ENCODE results near the gene ANKS6.
"Not testable (repeated sequence)": the region's sequence is repeated elsewhere in the genome, so short reads cannot be mapped to it uniquely, and the experiment has no call there.

ANKS6 gene

DNA sequence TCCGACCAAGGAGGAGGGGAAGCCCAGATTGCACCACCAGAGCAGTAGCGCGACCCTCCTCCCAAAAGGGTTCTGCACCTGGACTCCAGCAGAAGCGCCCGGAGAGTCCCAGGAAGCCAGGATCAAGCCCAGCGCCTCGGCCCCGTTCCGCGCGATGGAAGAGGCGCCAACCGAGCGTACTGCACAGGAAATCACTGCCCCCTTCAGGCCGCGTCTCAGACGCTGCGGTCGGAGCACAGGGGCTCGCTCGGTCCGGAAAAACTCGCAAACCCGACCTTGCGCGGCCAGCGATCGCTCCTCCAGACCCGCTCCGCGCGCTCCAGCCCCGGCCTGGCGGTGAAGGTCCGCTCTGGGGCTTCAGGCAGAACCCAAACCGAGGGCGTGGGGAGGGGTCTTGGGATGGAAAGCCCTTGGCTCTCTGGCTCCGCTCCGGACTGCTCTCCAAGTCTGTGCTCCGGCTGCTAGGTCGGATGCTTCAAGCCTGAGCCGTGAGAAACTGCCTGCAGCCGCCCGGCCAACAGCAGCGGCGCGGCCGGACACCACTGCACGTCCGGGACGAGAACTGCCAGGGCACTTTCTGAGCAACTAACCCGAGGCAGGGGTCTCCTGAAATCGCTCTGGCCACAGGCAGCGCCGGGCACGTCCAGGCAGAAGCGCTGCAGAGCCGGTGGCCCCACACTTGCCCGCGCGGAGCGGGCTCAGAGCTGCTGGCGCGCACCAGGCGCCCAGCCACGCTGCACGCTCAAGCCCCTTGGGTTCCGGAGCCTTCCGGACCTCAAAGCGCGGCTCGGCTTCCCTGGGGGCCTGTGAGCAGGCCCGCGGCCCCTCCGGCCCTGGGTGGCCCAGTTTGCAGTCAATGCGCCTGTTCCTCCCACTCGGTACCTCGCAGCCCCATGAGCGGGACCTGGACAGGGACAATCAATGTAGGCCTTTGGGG, 88.9 kb downstream of the ANKS6 start:
- DNase-seq (ENCODE audit: low read depth in 2 of 3, low spot score in 1 of 3) = peak in 2 of 3 donors; percentile 3 to 23

DNA sequence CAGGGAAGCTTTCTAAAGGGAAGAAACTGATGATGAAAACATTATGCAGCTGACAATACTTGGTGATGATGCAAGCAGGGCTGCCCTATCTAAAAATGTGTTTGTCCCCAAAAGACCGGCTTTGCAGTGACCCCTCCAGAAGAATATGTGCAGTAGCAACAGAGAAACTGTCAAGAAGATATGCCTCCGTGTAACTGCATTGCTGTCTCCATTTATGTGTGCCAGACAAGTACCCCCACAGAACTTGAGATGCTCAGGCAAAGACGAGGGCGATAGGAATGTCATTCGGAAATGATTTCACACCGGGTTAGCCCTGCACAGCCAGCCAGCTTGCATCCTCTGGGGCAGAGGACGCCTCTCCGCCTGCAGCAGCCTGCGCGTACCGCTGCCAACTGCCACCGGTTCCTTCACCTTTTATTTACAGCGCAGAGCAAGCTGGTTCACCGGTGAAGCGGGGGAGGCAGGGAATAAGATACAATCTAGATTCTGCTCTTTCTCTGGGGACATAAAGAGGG, 89.6 kb downstream of the ANKS6 start:
- no peak for DNase-seq (ENCODE audit: low read depth in 2 of 3, low spot score in 1 of 3)

DNA sequence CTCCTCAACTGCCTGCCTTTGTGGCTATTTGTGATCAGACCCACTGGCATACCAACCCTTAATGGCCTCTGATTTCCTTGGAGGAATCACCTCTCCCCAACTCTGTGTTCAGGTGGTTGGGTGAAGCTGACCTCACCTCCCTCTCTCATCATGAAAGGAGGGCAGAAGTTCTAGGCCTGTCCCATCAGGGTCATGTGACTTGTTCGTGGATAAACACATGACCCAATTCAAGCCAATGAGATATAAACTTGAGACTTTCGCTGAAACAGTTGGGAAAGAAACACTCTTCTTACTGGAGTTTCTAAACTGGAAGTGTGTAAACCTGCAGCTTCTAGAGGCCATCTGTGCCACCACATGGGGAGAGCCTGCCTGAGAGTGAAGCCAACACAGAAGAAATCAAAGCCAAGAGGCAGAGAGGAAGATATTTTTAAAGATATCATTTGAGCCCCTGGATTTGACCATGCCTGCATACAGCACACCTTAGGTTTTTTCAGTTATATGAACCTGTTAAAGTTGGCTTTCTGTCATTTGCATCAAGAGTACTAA, 93.4 kb downstream of the ANKS6 start:
- DNase-seq (ENCODE audit: low read depth in 2 of 3, low spot score in 1 of 3) = no peak

DNA sequence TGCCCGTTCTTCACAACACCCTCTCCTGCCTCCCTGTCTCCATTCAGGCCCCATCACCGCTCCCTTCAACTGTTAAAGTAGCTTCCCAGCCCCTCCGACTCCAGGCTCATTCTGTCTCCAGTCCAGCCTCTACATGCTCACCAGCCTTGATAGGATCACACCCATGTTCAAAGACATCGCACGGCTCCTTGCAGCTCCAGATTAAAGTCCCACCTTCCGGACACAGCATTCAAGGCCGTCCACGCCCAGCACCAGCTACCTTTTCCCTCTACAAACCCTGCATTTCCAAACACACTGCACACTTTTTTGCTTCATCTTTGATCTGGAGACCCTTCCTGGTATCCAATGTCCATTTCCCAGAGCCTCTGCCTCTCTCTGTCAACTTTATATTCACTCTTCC, 94.0 kb downstream of the ANKS6 start:
- DNase-seq (ENCODE audit: low read depth in 2 of 3, low spot score in 1 of 3) = no peak

DNA sequence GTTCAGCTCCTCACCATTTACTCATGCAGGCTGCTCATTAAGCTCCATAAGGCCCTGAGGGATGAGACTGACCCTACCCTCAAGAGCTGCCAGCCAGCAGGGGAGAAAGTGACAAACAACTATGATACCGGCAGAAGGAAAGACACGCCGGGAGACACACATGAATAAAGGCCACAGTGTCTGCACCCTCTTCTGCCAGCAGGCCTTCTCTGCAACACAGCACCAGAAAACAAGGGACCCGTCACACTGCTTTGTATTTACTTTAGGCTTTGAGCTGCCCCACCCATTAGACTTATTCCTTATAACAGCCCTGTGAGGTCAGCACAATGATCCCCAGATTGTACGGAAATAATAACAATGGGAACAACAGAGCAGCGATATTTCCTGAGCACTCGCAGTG, 94.8 kb downstream of the ANKS6 start:
- DNase-seq (ENCODE audit: low read depth in 2 of 3, low spot score in 1 of 3) = no peak

DNA sequence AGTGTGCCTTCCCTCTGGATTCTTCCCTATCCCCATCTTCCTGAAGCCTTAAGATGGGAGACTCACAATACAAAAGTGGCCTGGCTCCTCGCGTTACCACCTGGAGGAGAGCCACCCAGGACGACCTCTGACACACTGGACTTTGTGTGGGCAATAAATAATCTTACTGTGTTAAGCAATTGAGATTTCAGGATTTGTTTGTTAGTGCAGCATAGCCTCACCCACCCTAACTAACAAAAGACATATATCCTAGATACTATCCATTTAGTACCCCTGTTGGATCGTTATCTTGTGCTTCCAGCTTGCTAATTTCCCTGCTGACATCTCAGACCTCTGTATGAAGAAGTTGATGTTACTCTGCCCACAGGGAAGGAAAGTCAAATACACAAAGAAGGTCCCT, 95.6 kb downstream of the ANKS6 start:
- DNase-seq (ENCODE audit: low read depth in 2 of 3, low spot score in 1 of 3) = no peak

DNA sequence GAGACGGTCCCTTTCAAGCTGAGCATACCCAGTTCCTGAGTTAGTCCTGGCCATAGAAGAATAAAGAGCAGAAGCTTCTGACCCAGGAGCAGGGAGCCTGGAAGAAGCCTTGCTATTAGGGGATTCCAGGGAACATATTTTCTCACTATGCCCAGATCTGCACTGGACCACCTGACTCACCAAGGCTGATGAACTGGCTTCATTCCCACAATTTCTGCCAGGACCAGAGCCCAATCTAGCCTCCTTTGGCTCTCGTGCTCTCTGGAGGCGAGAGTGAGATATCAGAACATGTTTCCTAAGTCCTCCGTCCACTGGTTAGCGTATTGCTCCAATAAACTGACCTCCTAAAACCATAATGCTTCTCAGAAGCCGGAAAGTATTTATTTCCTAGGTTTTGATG, 97.5 kb downstream of the ANKS6 start:
- no peak for DNase-seq (ENCODE audit: low read depth in 2 of 3, low spot score in 1 of 3)

DNA sequence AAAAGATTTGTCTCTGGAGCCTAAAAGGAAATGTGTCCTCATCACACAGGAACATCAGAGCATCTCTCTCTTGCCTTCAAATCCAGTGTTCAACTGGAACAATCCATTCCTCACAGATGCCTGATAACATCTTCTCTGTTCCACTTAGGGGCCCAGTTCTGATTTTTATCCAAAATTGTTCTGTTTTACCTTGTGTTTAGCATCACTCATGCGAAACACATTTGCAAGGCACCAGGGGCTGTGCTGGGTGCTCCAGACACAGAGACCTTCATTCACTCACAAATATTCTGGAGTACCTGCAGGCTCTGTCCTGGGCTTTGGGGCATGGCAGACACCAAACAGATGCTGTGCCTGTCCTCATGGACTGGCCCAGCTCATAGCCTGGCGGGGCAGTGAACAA, 101.4 kb downstream of the ANKS6 start:
- DNase-seq (ENCODE audit: low read depth in 2 of 3, low spot score in 1 of 3) = no peak

DNA sequence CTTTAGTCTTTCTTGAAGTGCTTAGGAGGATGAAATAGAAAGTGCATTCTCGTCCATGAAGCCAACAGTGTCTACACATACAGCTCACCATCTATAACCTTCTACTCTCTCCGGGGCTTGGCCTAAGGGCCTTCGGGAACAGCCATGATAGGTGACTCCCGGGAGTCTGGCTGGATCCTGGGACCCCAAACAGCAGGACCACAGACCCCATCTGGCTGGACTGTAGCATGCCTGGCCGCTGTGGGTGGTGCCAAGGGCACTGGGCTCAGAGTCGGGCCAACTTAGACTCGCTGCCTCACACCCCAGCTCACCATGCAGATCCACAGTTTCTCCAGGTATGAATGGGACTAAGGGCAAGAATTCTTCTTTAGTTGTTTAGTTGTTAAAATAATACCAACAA, 104.0 kb downstream of the ANKS6 start:
- no peak for DNase-seq (ENCODE audit: low read depth in 2 of 3, low spot score in 1 of 3)

DNA sequence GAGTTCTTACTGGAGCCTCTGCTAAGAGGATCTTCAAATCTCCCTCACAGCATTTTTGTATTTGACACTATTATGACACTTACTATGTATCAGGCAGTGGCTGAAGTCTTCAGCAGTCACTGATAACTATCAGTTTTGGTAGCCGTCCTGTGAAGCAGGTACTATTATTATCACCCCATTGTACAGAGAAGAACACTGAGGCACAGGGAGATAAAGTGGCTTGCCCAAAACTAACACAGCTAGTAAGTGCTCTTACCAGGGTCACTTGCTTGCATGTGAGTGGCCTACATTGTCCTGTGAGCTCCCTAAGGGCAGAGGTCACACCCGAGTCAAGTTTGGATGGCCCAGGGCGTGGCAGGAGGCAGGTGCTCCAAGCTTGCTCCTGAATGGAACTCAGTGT, 104.5 kb downstream of the ANKS6 start:
- no peak for DNase-seq (ENCODE audit: low read depth in 2 of 3, low spot score in 1 of 3)

DNA sequence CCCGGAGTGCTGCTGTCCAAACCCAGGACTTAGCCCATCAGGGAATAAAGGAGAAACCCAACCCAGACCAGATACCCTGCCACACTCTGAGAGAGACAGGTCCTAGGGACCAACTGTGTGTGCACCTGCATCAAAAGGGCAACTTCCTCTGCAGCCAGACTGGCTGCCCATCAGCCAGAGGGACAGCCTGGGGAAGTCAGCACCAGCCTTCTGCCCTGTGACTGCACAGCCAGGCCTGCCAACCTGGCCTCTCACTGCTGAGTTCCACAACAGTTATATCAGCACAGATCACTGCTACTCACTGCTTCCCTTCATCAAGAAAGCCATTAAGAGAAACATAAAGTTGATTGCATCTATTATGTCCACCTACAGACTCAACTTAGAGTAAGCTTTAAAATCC, 105.7 kb downstream of the ANKS6 start:
- DNase-seq (ENCODE audit: low read depth in 2 of 3, low spot score in 1 of 3) = no peak

DNA sequence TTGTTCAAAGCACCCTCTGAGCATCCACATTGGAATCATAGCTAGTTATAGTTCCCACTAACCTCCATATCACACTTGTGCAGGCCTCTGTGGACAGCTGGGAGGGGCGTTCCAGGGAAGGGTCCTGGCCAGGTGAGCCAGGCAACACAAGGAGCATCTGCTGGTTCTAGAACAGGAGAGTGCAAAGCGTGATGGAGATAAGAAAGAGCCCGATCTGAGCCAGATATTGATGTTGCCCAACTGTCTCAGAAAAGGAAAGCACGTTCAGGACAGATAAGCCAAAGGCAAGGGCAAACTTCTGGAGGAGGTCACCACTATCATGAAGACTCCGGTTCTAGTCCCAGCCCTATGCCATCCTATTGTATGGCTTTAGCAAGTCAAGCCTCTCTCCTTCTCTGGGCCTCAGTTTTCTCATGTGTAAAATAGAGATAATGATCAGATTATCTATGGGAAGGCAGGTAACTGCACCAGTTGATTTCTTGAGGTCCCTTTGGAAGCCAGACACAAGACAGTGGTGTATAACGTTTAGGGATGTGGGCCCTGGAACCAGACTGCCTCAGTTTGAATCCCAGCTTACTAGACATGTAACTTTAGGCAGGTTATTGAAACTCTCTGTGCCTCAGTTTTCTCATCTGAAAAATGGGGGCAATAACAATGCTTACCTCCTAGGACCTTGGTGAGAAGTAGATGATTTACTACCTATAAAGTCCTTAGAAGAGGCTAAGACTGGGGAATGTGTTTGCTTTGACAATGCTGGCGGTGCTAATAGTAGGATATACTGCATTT, 107.5 kb downstream of the ANKS6 start:
- DNase-seq (ENCODE audit: low read depth in 2 of 3, low spot score in 1 of 3) = no peak

DNA sequence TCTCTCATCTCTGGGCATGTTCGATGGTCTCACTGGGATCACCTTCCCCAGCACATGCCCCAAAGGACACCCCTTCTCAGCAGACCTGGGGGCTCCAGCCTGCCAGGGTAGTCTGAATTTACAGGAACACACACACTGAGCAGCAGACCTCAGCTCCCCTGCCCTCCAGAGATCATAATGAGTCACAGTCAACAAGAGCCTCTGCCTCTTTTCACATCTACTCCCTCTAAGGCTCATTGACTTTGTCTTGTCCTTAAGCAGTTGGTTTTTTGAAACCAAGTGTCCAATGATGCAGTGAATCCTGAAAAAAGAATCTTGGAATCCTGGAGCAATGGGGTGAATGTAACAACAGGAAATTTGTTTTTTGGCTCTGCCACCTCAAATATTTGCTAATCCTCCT, 108.4 kb downstream of the ANKS6 start:
- no peak for DNase-seq (ENCODE audit: low read depth in 2 of 3, low spot score in 1 of 3)

DNA sequence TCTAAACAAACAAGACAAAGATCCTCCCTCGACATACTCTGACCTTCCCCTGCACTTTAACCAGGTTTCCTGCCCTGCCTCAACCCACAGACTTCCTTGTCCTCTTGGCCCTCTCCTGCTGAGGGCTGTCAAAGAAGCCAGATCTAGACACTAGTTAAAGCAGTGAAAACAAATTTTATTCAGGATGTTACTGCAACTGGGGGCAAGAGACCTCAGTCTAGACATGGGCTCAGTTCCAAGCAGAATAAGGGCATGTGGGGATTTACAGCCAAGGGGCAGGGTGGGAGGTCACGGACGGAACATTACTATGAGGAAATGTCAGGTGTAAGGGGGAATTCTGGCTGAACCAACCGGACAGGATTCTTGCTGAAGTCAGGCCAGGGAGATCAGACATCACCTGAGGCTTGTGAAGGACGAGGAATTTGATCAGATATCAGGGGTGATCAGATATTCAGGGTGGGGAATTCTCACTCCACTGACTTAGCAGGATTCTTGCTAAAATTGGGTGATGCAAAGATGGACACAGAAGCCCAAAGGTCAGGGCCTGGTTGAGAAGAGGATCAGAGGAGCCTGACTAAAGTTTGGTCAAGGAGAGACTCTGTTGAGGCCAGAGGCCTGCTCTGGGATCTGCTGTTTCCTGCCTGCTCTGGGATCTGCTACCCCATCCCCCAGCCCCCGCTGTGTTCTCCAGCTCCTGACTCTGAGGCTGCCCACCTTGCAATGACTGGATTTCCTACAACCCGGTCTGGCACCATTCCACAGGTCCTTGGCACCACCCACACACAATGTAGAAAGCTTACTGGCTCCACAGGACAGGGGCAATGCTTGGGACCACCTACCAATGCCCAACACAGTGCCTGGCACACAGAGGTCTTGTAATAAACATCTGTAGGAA, 109.1 kb downstream of the ANKS6 start:
- DNase-seq (ENCODE audit: low read depth in 2 of 3, low spot score in 1 of 3) = no peak

DNA sequence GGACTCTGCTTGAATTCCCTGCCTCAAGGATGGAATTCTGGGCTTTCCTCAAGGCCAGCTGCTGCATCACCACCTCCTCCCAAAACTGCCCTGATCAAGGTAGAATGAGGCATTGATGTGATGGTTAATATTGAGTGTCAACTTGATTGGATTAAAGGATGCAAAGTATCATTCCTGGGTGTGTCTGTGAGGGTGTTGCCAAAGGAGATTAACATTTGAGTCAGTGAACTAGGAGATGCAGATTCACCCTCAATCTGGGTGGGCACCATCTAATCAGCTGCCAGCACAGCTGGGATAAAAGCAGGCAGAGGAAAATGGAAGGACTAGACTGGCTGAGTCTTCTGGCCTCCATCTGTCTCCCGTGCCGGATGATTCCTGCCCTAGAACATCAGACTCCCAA, 111.5 kb downstream of the ANKS6 start:
- DNase-seq (ENCODE audit: low read depth in 2 of 3, low spot score in 1 of 3) = not testable (repeated sequence)

All from stimulated activated CD4-positive, alpha-beta T cell treated with anti-CD3 and anti-CD28 coated beads, Interleukin-12 subunit alpha, Interleukin-12 subunit beta, amount 100 ng/mL, for 48 hours (primary cell).